ENCODE data around the gene TTC22.

The TTC22 gene

GRCh38 chr1:54745274-54745673 lies 55.8 kb downstream of the TTC22 start:
- DNase-seq, result no peak

GRCh38 chr1:54744696-54745095 lies 56.4 kb downstream of the TTC22 start:
- no peak for DNase-seq

GRCh38 chr1:54743416-54744226 lies 57.5 kb downstream of the TTC22 start:
- DNase-seq, result no peak

GRCh38 chr1:54742282-54742681 lies 58.8 kb downstream of the TTC22 start:
- DNase-seq, result no peak

GRCh38 chr1:54741531-54741930 lies 59.6 kb downstream of the TTC22 start:
- no peak for DNase-seq

- no peak for DNase-seq
Measured at GRCh38 chr1:54738244-54738643, 62.9 kb downstream of the TTC22 start.

- DNase-seq, result no peak
Measured at GRCh38 chr1:54736685-54737084, 64.4 kb downstream of the TTC22 start.

All from GDM1 (cell line).